Measurements from ENCODE around the gene ALDH16A1. TPM values are rescaled to one million over a fixed set of nuclear protein-coding genes. Genes with fewer than 3 reads are reported as not detected.

The ALDH16A1 gene
- total and polyA plus RNA-seq, 2 of the 8 experiments (the other 6 are each of a cell fraction or from before 2014, with no cell fraction given): 30.5 to 34.3 TPM

GRCh38 chr19:49461656-49462055 lies 8.6 kb downstream of the ALDH16A1 start:
- peaks cover 0 to 12% (median 6%) of the 10 kb centered on the region in 4 experiments; a peak in 4 of 8 replicates for H3K36me3 ChIP-seq (ENCODE audit: control insufficient read depth in 2 of 4, insufficient read depth in 4 of 4, low read length in 3 of 4)
- no peaks in the 10 kb centered on the region for H3K27me3 ChIP-seq (replicated peaks in 1 of 4; ENCODE audit: control insufficient read depth in 3 of 4, extremely low read depth in 1 of 4, insufficient read depth in 3 of 4, low read length in 3 of 4)
- no peak overlapping the region for H4K8ac ChIP-seq (ENCODE audit: extremely low read depth, insufficient read depth, low read length)
- DNase-seq (ENCODE audit: low read depth in 1 of 2, low spot score in 2 of 2) (no peak), FAIRE-seq (no peak)
- WGBS, 2 experiments (ENCODE audit: extremely low coverage in 1 of 2, insufficient coverage in 1 of 2, insufficient read length in 1 of 2, insufficient replicate concordance in 2 of 2, low coverage in 1 of 2, low lambda C conversion rate in 2 of 2, missing lambda C conversion rate in 1 of 2): 92% methylated on average over 33 of the region's 37 CpGs; no CpG with 5 or more reads in 1 of the 2 experiments
- H3K9me3 ChIP-seq (ENCODE audit: insufficient read depth in 2 of 2, low read depth in 1 of 2, low read length in 1 of 2): no peaks in the 10 kb centered on the region
- H3K23ac ChIP-seq (ENCODE audit: insufficient read length): no peak overlapping the region
- no peaks in the 10 kb centered on the region for H4K20me1 ChIP-seq (replicated peaks in 1 of 2; ENCODE audit: control insufficient read depth in 1 of 2, insufficient read depth in 2 of 2, low read length in 2 of 2)
- H2BK15ac ChIP-seq (ENCODE audit: low read length): no peak overlapping the region
- no peak overlapping the region for H2AFZ ChIP-seq (ENCODE audit: low read length)
- H3K79me1 ChIP-seq (ENCODE audit: low read depth, low read length): no peaks in the 10 kb centered on the region; the same call in 1 of the 2 replicates
- H3K9ac ChIP-seq (replicated peaks in 1 of 4; ENCODE audit: extremely low read depth in 1 of 4, low read depth in 3 of 4, low read length in 3 of 4): no peak overlapping the region
- H3K27ac ChIP-seq (ENCODE audit: low read depth, low read length): no peak overlapping the region
- no peak overlapping the region for H4K5ac ChIP-seq (ENCODE audit: insufficient read length, low read depth, low read length)
- no peak overlapping the region for H3K4me3 ChIP-seq (ENCODE audit: extremely low read depth in 1 of 4, insufficient read depth in 2 of 4, low read depth in 3 of 4, low read length in 4 of 4)
- H3K4ac ChIP-seq (replicated peaks; ENCODE audit: insufficient read length, low read depth, low read length): no peak overlapping the region
- no peaks in the 10 kb centered on the region for H3K23me2 ChIP-seq (ENCODE audit: low read depth, low read length)
- no peaks in the 10 kb centered on the region for H3K4me1 ChIP-seq (replicated peaks in 1 of 4; ENCODE audit: control insufficient read depth in 3 of 4, insufficient read depth in 4 of 4, low read length in 3 of 4)
- no peak overlapping the region for H2BK120ac ChIP-seq (replicated peaks; ENCODE audit: low read depth, low read length)
- POLR2A ChIA-PET (ENCODE audit: partially characterized antibody): no interaction called here
- H2BK12ac ChIP-seq (ENCODE audit: low read depth, low read length): 0 out of 2 replicates have a peak overlapping the region, but pooled peaks have one; percentile 27
- H4K91ac ChIP-seq (replicated peaks; ENCODE audit: insufficient read length, low read length): no peak overlapping the region
- no peak overlapping the region for H2BK5ac ChIP-seq (ENCODE audit: low read depth, low read length)
- no peak overlapping the region for H3K14ac ChIP-seq (ENCODE audit: insufficient read length)
- no peak overlapping the region for H2AK5ac ChIP-seq (ENCODE audit: low read depth, low read length)
- CTCF ChIA-PET (ENCODE audit: partially characterized antibody): interaction anchor here (4.8 kb wide), 1 partner anchor 11 kb away, joined by 28 read pairs; the partner anchor contains the start of gene FLT3LG
- H3K4me2 ChIP-seq (ENCODE audit: insufficient read depth in 1 of 2, low read depth in 2 of 2, low read length in 2 of 2): no peak overlapping the region
- no peak overlapping the region for H3K56ac ChIP-seq (replicated peaks; ENCODE audit: insufficient read length, low read depth, low read length)
- H3K18ac ChIP-seq (ENCODE audit: extremely low read depth, low read length): no peak overlapping the region
- H3K79me2 ChIP-seq (ENCODE audit: control insufficient read depth in 1 of 2, insufficient read depth in 2 of 2, low read length in 2 of 2): no peaks in the 10 kb centered on the region
- H2BK20ac ChIP-seq (ENCODE audit: low read length): no peak overlapping the region

All from H1 (cell line).